K562 (cell line): ENCODE measurements around the gene TMEM132D. TPM values are rescaled to one million over a fixed set of nuclear protein-coding genes. Genes with fewer than 3 reads are reported as not detected.

Experiments
- polyA plus RNA-seq, 8 experiments: library from polyadenylated mRNA; depleted of rRNA in 4 of 8; stranded (reverse) in 5 of 8; unstranded in 3 of 8; fragments of >200 nt; fragmentation: Nextera tagmentation in 2 of 8; fragmentation: Illumina TruSeq in 1 of 8; extraction: Ambion mirVana in 2 of 8; extraction: Trizol in 1 of 8; gene quantifications; 2 replicates each; pipeline versions ENCODE4 v1.2.1 to v1.2.3, GENCODE V29; 2011 to 2014; ENCODE audit warnings: inconsistent platforms in 1 of 8, missing spikeins in 1 of 8
- total RNA-seq, 7 experiments: library from RNA; depleted of rRNA in 6 of 7; stranded (reverse); fragments of >200 nt in 6 of 7; fragmentation: Illumina TruSeq in 2 of 7; extraction: Trizol in 2 of 7; gene quantifications; 2 replicates each; pipeline versions ENCODE4 v1.2.1 to v1.2.3, GENCODE V29; 2011 to 2021; ENCODE audit warnings: low replicate concordance in 1 of 7
- TF ChIP-seq, protein P1 (sequence below), 2 experiments: fragments of 450-650 bp in 1 of 2; sonication (generic) in 1 of 2; formaldehyde crosslinking in 1 of 2; IDR thresholded peaks; 2 replicates each; pipeline versions ENCODE4 v1.7.1 to v1.9.0; 2016 to 2022; ENCODE audit warnings: inconsistent platforms in 1 of 2, mild to moderate bottlenecking in 1 of 2, missing genetic modification reagents in 1 of 2

TMEM132D gene
- total and polyA plus RNA-seq, 9 of the 15 experiments (the other 6 are each of a cell fraction or from before 2014, with no cell fraction given) = not detected

- TF ChIP-seq, protein P1, sequence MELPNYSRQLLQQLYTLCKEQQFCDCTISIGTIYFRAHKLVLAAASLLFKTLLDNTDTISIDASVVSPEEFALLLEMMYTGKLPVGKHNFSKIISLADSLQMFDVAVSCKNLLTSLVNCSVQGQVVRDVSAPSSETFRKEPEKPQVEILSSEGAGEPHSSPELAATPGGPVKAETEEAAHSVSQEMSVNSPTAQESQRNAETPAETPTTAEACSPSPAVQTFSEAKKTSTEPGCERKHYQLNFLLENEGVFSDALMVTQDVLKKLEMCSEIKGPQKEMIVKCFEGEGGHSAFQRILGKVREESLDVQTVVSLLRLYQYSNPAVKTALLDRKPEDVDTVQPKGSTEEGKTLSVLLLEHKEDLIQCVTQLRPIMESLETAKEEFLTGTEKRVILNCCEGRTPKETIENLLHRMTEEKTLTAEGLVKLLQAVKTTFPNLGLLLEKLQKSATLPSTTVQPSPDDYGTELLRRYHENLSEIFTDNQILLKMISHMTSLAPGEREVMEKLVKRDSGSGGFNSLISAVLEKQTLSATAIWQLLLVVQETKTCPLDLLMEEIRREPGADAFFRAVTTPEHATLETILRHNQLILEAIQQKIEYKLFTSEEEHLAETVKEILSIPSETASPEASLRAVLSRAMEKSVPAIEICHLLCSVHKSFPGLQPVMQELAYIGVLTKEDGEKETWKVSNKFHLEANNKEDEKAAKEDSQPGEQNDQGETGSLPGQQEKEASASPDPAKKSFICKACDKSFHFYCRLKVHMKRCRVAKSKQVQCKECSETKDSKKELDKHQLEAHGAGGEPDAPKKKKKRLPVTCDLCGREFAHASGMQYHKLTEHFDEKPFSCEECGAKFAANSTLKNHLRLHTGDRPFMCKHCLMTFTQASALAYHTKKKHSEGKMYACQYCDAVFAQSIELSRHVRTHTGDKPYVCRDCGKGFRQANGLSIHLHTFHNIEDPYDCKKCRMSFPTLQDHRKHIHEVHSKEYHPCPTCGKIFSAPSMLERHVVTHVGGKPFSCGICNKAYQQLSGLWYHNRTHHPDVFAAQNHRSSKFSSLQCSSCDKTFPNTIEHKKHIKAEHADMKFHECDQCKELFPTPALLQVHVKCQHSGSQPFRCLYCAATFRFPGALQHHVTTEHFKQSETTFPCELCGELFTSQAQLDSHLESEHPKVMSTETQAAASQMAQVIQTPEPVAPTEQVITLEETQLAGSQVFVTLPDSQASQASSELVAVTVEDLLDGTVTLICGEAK (IDR thresholded peaks at IDR 0.05) = no peak
- TF ChIP-seq, protein P1 (CRISPR knock-in tag; IDR thresholded peaks at IDR 0.05) = no peak
- TF ChIP-seq, all 486 proteins: peak for 0
These were observed 180.6 kb downstream of the TMEM132D start (continued) for GRCh38 chr12:129723260-129723659.
